GM19328 (cell line): ENCODE results near the gene OR56A3.
"Not testable (repeated sequence)": the region's sequence is repeated elsewhere in the genome, so short reads cannot be mapped to it uniquely, and the experiment has no call there.

ENCODE experiments used
- ATAC-seq: cut with Tn5 transposase; IDR thresholded peaks from one replicate; pipeline ENCODE4 v1.9.1; 2021; ENCODE audit warnings: mild to moderate bottlenecking, moderate library complexity; ENCODE audit not compliant: unreplicated experiment

OR56A3 gene, protein sequence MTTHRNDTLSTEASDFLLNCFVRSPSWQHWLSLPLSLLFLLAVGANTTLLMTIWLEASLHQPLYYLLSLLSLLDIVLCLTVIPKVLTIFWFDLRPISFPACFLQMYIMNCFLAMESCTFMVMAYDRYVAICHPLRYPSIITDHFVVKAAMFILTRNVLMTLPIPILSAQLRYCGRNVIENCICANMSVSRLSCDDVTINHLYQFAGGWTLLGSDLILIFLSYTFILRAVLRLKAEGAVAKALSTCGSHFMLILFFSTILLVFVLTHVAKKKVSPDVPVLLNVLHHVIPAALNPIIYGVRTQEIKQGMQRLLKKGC

DNA sequence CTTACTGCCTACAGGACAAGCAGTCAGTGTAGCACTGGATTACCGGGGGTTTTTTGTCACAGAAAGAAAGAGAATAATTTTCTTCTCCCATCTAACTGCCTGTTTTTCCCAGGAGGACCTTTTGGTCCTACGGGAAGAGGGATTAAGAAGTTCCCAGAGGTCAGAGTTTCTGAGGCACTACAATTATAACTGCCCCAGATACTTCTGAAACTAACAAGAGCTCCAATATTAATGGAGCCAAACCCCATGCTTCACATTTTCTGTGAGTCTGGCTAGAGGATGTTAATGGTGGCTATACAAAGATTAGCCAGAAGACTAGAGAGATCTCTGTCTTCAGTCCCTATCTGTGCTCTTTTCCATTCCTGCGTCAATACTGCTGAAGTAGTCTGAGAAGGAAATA lies at the start of gene OR56A3:
OR56A3 (plus strand) TSS at position 301 of the 400 bp plus-strand sequence. CDS start 5,096 bp downstream, outside the sequence.
- ATAC-seq, result no peak

- ATAC-seq, result no peak
Measured at GRCh38 chr11:5892908-5893307, 49.1 kb upstream of the OR56A3 start, which contains the start of gene OR52E5. OR52E5 (plus strand) TSS chr11:5893208; CDS start chr11:5900777, 7,569 bp downstream.

- ATAC-seq, result no peak
Measured at GRCh38 chr11:5899534-5899933, 42.5 kb upstream of the OR56A3 start.

GRCh38 chr11:5910540-5910939 lies 31.5 kb upstream of the OR56A3 start:
- ATAC-seq, result no peak

GRCh38 chr11:5922749-5923426 lies 19.2 kb upstream of the OR56A3 start:
- ATAC-seq, result peak; percentile 67

- ATAC-seq, result peak; percentile 28
Measured at GRCh38 chr11:5923427-5923776, 18.6 kb upstream of the OR56A3 start.

DNA sequence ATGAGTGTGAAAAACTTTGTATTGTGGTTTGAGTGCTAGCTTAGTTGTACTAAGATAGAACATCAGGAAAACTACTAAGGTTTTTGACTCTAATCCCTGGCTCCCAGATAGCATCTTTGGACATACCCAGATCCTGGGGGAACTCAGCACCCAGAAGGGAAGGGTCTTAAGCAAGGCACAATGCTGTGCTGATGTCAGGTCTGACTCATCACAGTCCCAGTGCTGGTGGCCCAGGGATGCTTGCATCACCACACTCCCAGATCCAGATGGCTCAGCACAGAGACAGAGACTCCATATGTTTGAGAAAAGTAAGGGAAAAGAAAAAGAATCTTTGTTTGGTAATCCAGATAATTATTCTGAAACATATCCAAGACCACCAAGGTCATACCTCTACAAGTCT lies 18.3 kb upstream of the OR56A3 start:
- no peak for ATAC-seq

DNA sequence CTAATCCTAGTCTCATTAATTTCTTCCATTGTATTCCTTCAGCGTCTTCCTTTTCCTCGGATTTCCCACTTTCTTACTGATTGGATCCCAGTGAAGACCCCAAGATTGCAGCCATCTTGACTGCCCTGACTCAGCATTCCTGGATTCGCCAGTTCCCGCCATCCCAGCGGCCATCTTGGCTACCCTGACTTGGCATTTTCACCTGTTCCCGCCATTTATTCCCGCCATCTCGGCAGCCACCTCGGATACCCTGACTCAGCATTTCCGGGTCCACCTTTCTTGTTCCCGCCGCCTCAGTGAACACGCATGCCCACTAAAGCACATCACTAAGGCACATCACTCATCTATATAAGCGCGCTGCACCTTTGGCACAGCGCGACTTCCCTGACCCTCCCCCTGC lies 13.8 kb upstream of the OR56A3 start:
- ATAC-seq, result no peak

DNA sequence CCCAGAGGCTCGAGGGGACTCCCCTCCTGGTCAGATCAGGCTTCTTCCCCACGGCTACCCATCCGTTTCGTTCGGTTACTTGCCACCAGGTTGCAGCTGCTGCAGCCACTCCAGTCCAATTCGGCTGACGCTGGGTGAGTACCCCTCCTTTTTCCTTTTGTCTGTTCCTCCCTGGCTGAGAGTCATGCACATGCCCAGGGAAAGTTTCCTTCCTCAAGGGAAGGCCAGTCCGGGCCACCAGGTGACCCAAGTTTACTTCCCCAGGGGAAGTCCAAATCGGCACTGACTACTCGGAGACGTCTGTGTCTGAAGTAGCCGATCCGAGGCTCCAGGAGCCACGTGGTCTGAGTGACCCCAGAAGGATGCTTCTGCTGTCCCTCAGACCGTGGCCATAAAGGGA lies 13.2 kb upstream of the OR56A3 start:
- ATAC-seq, result no peak

- ATAC-seq, result no peak
Measured at GRCh38 chr11:5929571-5930368, 12.3 kb upstream of the OR56A3 start.

DNA sequence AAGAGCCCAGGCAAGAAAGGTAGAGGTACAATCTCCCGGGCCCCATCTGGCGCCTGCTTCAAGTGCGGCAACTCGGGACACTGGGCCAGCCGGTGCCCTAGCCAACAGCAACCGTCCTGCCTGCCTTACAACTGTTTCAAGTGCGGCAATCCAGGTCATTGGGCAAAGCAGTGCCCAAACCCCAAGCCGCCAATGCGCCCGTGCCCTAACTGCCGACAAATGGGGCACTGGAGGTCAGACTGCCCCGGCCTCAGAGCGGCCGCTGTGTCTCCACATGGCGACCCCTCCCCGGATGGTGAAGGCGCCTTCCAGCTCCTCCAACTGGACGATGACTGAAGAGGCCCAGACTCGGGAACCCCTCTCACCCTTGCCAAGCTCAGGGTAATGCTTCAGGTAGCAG lies 11.4 kb upstream of the OR56A3 start:
- no peak for ATAC-seq

DNA sequence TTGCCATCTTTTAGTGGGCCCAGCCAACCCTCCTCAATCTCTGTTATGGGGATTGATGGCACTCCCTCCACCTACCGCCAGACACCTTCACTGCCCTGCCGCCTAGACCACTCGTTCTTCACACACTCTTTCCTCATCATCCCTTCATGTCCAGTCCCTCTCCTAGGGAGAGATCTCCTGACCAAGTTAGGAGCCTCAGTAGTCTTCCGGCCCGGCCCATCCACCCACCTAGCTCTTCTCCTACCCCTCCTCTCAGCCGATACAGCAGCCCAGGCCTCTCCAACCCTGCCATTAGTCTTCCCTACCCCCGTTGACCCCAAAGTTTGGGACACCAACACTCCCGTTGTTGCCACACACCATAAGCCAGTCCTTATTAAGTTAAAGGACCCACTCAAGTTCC lies 11.0 kb upstream of the OR56A3 start:
- ATAC-seq, result no peak

GRCh38 chr11:5932671-5933070 lies 9.4 kb upstream of the OR56A3 start:
- no peak for ATAC-seq

DNA sequence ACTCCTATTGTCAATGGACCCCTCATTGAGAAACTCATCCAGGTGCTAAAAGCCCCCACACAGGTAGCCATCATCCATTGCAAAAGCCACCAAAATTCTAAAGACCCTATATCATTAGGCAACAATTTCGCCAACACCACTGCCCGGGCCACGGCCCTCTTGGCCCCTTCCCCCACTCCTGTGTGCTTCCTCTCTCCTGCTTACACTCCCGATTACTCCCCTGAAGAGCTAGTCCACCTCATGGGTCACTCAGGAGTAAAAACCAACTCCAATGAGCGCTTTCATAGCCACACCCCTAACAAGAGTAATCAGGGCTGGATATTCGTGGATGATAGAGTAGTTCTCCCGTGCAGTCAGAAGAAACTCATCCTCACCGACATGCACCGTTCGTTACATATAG lies 8.9 kb upstream of the OR56A3 start:
- no peak for ATAC-seq

DNA sequence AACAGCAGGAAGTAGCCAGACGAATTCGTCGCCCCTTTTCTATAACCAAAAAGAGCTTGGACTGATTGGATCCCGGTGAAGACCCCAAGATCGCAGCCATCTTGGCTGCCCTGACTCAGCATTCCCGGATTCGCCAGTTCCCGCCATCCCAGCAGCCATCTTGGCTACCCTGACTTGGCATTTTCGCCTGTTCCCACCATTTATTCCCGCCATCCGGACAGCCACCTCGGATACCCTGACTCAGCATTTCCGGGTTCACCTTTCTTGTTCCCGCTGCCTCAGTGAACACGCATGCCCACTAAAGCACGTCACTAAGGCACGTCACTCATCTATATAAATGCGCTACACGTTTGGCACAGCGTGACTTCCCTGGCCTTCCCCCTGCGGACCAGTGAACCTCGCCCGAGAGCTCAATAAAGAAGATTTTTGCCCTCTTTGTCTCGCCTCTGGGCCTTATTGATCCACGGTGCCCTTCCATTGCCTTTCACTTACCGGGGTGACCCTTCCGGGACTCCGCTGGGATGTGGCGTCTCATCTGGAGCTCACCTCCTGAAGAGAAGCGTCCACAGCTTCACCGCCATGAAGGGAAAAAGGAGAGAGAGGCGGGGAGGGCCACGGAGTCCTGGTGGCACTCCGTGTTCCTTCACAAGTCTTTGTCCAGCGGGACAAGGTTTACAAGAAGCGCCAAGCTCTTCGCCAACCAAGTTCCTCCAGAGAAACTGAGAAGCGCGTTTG lies 4.0 kb upstream of the OR56A3 start:
- ATAC-seq, result no peak

DNA sequence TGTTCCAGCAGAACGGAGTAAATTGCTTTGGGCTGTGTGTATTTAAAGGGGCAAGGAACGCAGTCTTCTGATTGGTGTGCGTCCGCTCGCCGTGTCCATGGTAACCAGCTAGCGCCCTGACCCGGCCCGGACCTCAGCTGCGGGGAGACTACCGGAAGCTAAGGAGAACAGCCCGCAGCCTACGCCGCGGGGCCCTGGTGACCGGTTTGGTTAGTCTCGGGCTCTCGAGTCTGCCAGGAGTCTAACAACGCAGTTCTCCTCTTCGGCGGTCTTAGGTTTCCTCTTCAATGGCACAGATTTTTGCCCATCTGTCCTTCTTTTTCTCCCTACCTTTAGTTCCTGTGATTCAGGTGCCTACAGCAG lies 3.5 kb upstream of the OR56A3 start:
- ATAC-seq, result no peak

- no peak for ATAC-seq
Measured at GRCh38 chr11:5940748-5941147, 1.3 kb upstream of the OR56A3 start.

DNA sequence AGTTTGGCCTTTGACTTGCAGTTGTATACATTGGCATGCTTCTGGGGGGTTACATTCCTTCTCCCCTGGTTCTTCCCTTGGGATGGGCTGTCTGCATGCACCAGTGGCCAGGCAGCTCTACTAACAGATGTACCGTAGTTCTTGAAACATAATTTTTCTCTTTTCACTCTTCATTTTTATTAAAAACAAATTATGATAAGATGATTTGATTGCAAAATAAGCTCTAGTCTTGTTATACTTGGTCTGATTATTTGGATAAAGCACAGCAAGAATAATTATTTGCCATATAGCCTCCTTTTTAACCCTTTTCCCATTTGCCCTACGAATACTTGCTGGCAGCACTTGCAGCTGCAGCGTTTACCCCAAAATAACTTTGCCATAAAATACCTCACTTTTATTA lies 13.5 kb downstream of the OR56A3 start:
- ATAC-seq, result no peak

DNA sequence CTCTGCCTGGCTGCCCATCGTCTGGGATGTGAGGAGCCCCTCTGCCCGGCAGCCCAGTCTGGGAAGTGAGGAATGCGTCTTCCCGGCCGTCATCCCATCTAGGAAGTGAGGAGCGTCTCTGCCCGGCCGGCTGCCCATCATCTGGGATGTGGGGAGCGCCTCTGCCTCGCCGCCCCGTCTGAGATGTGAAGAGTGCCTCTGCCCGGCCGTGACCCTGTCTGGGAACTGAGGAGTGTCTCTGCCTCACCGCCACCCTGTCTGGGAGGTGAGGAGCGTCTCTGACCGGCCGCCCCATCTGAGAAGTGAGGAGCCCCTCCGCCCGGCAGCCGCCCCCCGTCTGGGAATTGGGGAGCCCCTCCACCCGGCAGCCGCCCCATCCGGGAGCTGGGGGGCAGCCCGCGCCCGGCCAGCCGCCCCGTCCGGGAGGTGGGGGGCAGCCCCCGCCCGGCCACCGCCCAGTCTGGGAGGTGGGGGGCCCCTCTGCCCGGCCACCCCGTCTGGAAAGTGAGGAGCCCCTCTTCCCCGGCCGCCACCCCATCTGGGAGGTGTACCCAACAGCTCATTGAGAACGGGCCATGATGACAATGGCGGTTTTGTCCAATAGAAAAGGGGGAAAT lies 18.8 kb downstream of the OR56A3 start:
- not testable (repeated sequence) for ATAC-seq

GRCh38 chr11:5966958-5967357 lies 24.9 kb downstream of the OR56A3 start:
- ATAC-seq, result no peak

- no peak for ATAC-seq
Measured at GRCh38 chr11:5967708-5968107, 25.7 kb downstream of the OR56A3 start.
